GM23338 (cell line): Measurements from ENCODE around the gene APOBEC3F. TPM values are rescaled to one million over a fixed set of nuclear protein-coding genes. Genes with fewer than 3 reads are reported as not detected.

Experiments
- ATAC-seq: fragments of 200-7000 bp; cut with Tn5 transposase; 3 replicates; pipeline ENCODE4 v1.9.1; 2020
- DNase-seq: peaks from one replicate; pipeline ENCODE4 v3.0.0-alpha.2; 2015; ENCODE audit warnings: low spot score
- H2AFZ ChIP-seq: fragments of 200-600 bp; sonication (generic); 2 replicates; pipeline ENCODE4 v1.8.0; 2016; ENCODE audit warnings: antibody characterized with exemption, mild to moderate bottlenecking, moderate library complexity
- H3F3A ChIP-seq: fragments of 200-600 bp; sonication (generic); replicated peaks from 2 replicates; pipeline ENCODE4 v1.8.0; 2017; ENCODE audit warnings: antibody characterized with exemption, mixed run types, low read depth
- H3K27ac ChIP-seq: fragments of 200-600 bp; sonication (generic); 2 replicates; pipeline ENCODE4 v1.6.1; 2016; ENCODE audit warnings: low read depth
- H3K27me3 ChIP-seq: fragments of 200-600 bp; sonication (generic); 2 replicates; pipeline ENCODE4 v1.8.0; 2016; ENCODE audit warnings: mild to moderate bottlenecking, mixed run types, moderate library complexity; ENCODE audit not compliant: insufficient read depth
- H3K36me3 ChIP-seq: fragments of 200-600 bp; sonication (generic); 2 replicates; pipeline ENCODE4 v1.8.0; 2016; ENCODE audit warnings: mild to moderate bottlenecking; ENCODE audit not compliant: insufficient read depth
- H3K4me1 ChIP-seq: fragments of 200-600 bp; sonication (generic); 2 replicates; pipeline ENCODE4 v1.8.0; 2016; ENCODE audit warnings: mild to moderate bottlenecking, moderate library complexity; ENCODE audit not compliant: insufficient read depth
- H3K4me2 ChIP-seq: fragments of 200-600 bp; sonication (generic); 2 replicates; pipeline ENCODE4 v1.7.1; 2017; ENCODE audit warnings: mixed run types
- H3K4me3 ChIP-seq: fragments of 200-600 bp; sonication (generic); 2 replicates; pipeline ENCODE4 v1.6.1; 2016; ENCODE audit warnings: mixed run types
- H3K79me2 ChIP-seq: fragments of 200-600 bp; sonication (generic); replicated peaks from 2 replicates; pipeline ENCODE4 v1.8.0; 2017; ENCODE audit warnings: mild to moderate bottlenecking; ENCODE audit not compliant: insufficient read depth
- H3K9me2 ChIP-seq: fragments of 200-600 bp; sonication (generic); 2 replicates; pipeline ENCODE4 v1.8.0; 2017; ENCODE audit not compliant: insufficient read depth
- H4K20me1 ChIP-seq: fragments of 200-600 bp; sonication (generic); replicated peaks from 2 replicates; pipeline ENCODE4 v1.8.0; 2017; ENCODE audit warnings: mild to moderate bottlenecking; ENCODE audit not compliant: insufficient read depth
- H3K27ac Mint-ChIP-seq: 2 replicates; pipeline ENCODE4 v1.8.0; 2020; ENCODE audit warnings: inconsistent platforms, mild to moderate bottlenecking, moderate library complexity, mixed read lengths
- H3K27me3 Mint-ChIP-seq: 3 replicates; pipeline ENCODE4 v1.8.0; 2022; ENCODE audit warnings: low read depth, mild to moderate bottlenecking, moderate library complexity, mixed read lengths, inconsistent platforms; ENCODE audit not compliant: insufficient read depth, poor library complexity
- H3K36me3 Mint-ChIP-seq: 3 replicates; pipeline ENCODE4 v1.8.0; 2021; ENCODE audit warnings: low read depth, mild to moderate bottlenecking, inconsistent platforms, moderate library complexity, mixed read lengths
- H3K4me1 Mint-ChIP-seq: 3 replicates; pipeline ENCODE4 v1.8.0; 2020; ENCODE audit warnings: mild to moderate bottlenecking, inconsistent platforms, mixed read lengths
- H3K4me3 Mint-ChIP-seq: 3 replicates; pipeline ENCODE4 v1.8.0; 2021; ENCODE audit warnings: moderate library complexity, mild to moderate bottlenecking, inconsistent platforms, mixed read lengths
- H3K9me3 Mint-ChIP-seq: 3 replicates; pipeline ENCODE4 v1.8.0; 2020; ENCODE audit warnings: moderate library complexity, mild to moderate bottlenecking, inconsistent platforms, mixed read lengths
- polyA plus RNA-seq: library from polyadenylated mRNA; unstranded; fragments of >200 nt; fragmentation: Nextera tagmentation; extraction: Ambion mirVana; gene quantifications from 2 replicates; pipeline ENCODE4 v1.2.1, GENCODE V29; 2016
- total RNA-seq: library from RNA; depleted of rRNA; stranded (reverse); fragments of >200 nt; shearing (Covaris generic); gene quantifications from 2 replicates; pipeline ENCODE4 v1.2.3, GENCODE V29; 2014
- TF ChIP-seq, protein P1 (sequence below): fragments of 250-450 bp; sonication (Bioruptor Pico); IDR thresholded peaks from 2 replicates; pipeline ENCODE4 v1.5.0; 2020; ENCODE audit warnings: mild to moderate bottlenecking, moderate library complexity
- TF ChIP-seq, protein P2 (sequence below), 2 experiments: fragments of 200-600 bp in 1 of 2; sonication (generic) in 1 of 2; conservative IDR thresholded peaks; 2 replicates each; pipeline versions ENCODE4 v1.5.1 to v1.6.1; 2016 to 2017; ENCODE audit warnings: antibody characterized with exemption in 2 of 2, low read depth in 2 of 2, mild to moderate bottlenecking in 2 of 2, moderate library complexity in 1 of 2

Gene APOBEC3F
- total and polyA plus RNA-seq, 2 experiments from 2014 or later: 3.4 TPM

GRCh38 chr22:38997518-38997917 lies 43.1 kb upstream of the APOBEC3F start (continued):
- TF ChIP-seq, protein P1, sequence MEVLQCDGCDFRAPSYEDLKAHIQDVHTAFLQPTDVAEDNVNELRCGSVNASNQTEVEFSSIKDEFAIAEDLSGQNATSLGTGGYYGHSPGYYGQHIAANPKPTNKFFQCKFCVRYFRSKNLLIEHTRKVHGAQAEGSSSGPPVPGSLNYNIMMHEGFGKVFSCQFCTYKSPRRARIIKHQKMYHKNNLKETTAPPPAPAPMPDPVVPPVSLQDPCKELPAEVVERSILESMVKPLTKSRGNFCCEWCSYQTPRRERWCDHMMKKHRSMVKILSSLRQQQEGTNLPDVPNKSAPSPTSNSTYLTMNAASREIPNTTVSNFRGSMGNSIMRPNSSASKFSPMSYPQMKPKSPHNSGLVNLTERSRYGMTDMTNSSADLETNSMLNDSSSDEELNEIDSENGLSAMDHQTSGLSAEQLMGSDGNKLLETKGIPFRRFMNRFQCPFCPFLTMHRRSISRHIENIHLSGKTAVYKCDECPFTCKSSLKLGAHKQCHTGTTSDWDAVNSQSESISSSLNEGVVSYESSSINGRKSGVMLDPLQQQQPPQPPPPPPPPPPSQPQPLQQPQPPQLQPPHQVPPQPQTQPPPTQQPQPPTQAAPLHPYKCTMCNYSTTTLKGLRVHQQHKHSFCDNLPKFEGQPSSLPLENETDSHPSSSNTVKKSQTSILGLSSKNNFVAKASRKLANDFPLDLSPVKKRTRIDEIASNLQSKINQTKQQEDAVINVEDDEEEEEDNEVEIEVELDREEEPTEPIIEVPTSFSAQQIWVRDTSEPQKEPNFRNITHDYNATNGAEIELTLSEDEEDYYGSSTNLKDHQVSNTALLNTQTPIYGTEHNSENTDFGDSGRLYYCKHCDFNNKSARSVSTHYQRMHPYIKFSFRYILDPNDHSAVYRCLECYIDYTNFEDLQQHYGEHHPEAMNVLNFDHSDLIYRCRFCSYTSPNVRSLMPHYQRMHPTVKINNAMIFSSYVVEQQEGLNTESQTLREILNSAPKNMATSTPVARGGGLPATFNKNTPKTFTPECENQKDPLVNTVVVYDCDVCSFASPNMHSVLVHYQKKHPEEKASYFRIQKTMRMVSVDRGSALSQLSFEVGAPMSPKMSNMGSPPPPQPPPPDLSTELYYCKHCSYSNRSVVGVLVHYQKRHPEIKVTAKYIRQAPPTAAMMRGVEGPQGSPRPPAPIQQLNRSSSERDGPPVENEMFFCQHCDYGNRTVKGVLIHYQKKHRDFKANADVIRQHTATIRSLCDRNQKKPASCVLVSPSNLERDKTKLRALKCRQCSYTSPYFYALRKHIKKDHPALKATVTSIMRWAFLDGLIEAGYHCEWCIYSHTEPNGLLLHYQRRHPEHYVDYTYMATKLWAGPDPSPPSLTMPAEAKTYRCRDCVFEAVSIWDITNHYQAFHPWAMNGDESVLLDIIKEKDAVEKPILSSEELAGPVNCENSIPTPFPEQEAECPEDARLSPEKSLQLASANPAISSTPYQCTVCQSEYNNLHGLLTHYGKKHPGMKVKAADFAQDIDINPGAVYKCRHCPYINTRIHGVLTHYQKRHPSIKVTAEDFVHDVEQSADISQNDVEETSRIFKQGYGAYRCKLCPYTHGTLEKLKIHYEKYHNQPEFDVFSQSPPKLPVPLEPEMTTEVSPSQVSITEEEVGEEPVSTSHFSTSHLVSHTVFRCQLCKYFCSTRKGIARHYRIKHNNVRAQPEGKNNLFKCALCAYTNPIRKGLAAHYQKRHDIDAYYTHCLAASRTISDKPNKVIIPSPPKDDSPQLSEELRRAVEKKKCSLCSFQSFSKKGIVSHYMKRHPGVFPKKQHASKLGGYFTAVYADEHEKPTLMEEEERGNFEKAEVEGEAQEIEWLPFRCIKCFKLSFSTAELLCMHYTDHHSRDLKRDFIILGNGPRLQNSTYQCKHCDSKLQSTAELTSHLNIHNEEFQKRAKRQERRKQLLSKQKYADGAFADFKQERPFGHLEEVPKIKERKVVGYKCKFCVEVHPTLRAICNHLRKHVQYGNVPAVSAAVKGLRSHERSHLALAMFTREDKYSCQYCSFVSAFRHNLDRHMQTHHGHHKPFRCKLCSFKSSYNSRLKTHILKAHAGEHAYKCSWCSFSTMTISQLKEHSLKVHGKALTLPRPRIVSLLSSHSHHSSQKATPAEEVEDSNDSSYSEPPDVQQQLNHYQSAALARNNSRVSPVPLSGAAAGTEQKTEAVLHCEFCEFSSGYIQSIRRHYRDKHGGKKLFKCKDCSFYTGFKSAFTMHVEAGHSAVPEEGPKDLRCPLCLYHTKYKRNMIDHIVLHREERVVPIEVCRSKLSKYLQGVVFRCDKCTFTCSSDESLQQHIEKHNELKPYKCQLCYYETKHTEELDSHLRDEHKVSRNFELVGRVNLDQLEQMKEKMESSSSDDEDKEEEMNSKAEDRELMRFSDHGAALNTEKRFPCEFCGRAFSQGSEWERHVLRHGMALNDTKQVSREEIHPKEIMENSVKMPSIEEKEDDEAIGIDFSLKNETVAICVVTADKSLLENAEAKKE (CRISPR knock-in tag): no peak

GRCh38 chr22:39003165-39003638 lies 37.5 kb upstream of the APOBEC3F start:
- Histone ChIP-seq H3K36me3 (no peaks in the 10 kb centered on the region), H3K9me2 (no peaks in the 10 kb centered on the region), H3K79me2 (no peaks in the 10 kb centered on the region), H3K4me2 (no peak overlapping the region), H3K27ac (no peak overlapping the region), H3F3A (peaks cover 2% of the 10 kb centered on the region; the same call in 1 of the 2 replicates), H4K20me1 (no peaks in the 10 kb centered on the region), H3K27me3 (no peaks in the 10 kb centered on the region), H3K4me1 (peaks cover 8% of the 10 kb centered on the region; the same call in 1 of the 2 replicates), H3K4me3 (no peak overlapping the region), H2AFZ (peak overlapping the region; percentile 75; the same call in 1 of the 2 replicates)
- peaks cover 16% of the 10 kb centered on the region for H3K27me3 Mint-ChIP-seq
- no peak overlapping the region for H3K27ac Mint-ChIP-seq
- TF ChIP-seq, protein P2, sequence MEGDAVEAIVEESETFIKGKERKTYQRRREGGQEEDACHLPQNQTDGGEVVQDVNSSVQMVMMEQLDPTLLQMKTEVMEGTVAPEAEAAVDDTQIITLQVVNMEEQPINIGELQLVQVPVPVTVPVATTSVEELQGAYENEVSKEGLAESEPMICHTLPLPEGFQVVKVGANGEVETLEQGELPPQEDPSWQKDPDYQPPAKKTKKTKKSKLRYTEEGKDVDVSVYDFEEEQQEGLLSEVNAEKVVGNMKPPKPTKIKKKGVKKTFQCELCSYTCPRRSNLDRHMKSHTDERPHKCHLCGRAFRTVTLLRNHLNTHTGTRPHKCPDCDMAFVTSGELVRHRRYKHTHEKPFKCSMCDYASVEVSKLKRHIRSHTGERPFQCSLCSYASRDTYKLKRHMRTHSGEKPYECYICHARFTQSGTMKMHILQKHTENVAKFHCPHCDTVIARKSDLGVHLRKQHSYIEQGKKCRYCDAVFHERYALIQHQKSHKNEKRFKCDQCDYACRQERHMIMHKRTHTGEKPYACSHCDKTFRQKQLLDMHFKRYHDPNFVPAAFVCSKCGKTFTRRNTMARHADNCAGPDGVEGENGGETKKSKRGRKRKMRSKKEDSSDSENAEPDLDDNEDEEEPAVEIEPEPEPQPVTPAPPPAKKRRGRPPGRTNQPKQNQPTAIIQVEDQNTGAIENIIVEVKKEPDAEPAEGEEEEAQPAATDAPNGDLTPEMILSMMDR (conservative IDR thresholded peaks at IDR 0.05; ENCODE audit: low read depth in 2 of 2): peak; percentile 83 to 90
- TF ChIP-seq, protein P1 (CRISPR knock-in tag): no peak
- ATAC-seq (peak; percentile 97), DNase-seq (peak; percentile 94)
- no peak overlapping the region; the same call in 2 of the 3 replicates for H3K4me3 Mint-ChIP-seq
- peaks cover 6% of the 10 kb centered on the region; the same call in 2 of the 3 replicates for H3K36me3 Mint-ChIP-seq
- peaks cover 21% of the 10 kb centered on the region for H3K4me1 Mint-ChIP-seq
- H3K9me3 Mint-ChIP-seq: no peaks in the 10 kb centered on the region; the same call in 1 of the 3 replicates
